ENCODE data around the gene PPRC1. TPM values are rescaled to one million over a fixed set of nuclear protein-coding genes. Genes with fewer than 3 reads are reported as not detected.

PPRC1 gene
- total RNA-seq, 2 donors from 2014 or later, result 19.8 to 24.4 TPM

GRCh38 chr10:102096449-102096848, 36.4 kb upstream of the PPRC1 start:
- intact Hi-C loops (cut with DNase I), result no loop called here
- Histone ChIP-seq H3K36me3 (no peaks in the 10 kb centered on the region), H3K4me3 (no peak overlapping the region), H3K9me3 (no peaks in the 10 kb centered on the region), H3K4me1 (replicated peaks) (no peaks in the 10 kb centered on the region), H3K27ac (no peak overlapping the region), H3K27me3 (replicated peaks; ENCODE audit: insufficient read depth) (no peaks in the 10 kb centered on the region)
- TF ChIP-seq POLR2A (IDR thresholded peaks at IDR 0.05), result no peak
- no peak for TF ChIP-seq POLR2AphosphoS5 (IDR thresholded peaks at IDR 0.05)
- TF ChIP-seq CTCF (IDR thresholded peaks at IDR 0.05), result no peak
- 95% methylated on average over 7 of the region's 7 CpGs for WGBS
- no peak for DNase-seq (ENCODE audit: low spot score)

GRCh38 chr10:102101152-102101551, 31.7 kb upstream of the PPRC1 start:
- TF ChIP-seq POLR2AphosphoS5 (IDR thresholded peaks at IDR 0.05) (no peak), POLR2A (IDR thresholded peaks at IDR 0.05) (no peak), CTCF (IDR thresholded peaks at IDR 0.05) (no peak)
- Histone ChIP-seq H3K4me3 (no peak overlapping the region), H3K27ac (no peak overlapping the region), H3K4me1 (replicated peaks) (no peaks in the 10 kb centered on the region), H3K9me3 (no peaks in the 10 kb centered on the region), H3K27me3 (replicated peaks; ENCODE audit: insufficient read depth) (no peaks in the 10 kb centered on the region), H3K36me3 (no peaks in the 10 kb centered on the region)
- 86% methylated on average over 5 of the region's 5 CpGs for WGBS
- intact Hi-C loops (cut with DNase I), result no loop called here
- no peak for DNase-seq (ENCODE audit: low spot score)

GRCh38 chr10:102102421-102102820, 30.4 kb upstream of the PPRC1 start:
- intact Hi-C loops (cut with DNase I), result no loop called here
- H3K4me3 ChIP-seq, result no peak overlapping the region
- no peak overlapping the region for H3K27ac ChIP-seq
- no peaks in the 10 kb centered on the region for H3K9me3 ChIP-seq
- no peaks in the 10 kb centered on the region for H3K36me3 ChIP-seq
- no peaks in the 10 kb centered on the region for H3K27me3 ChIP-seq (replicated peaks; ENCODE audit: insufficient read depth)
- 75% methylated on average over 1 of the region's 1 CpG for WGBS
- H3K4me1 ChIP-seq (replicated peaks), result no peaks in the 10 kb centered on the region
- no peak for TF ChIP-seq CTCF (IDR thresholded peaks at IDR 0.05)
- TF ChIP-seq POLR2AphosphoS5 (IDR thresholded peaks at IDR 0.05), result no peak
- no peak for TF ChIP-seq POLR2A (IDR thresholded peaks at IDR 0.05)
- no peak for DNase-seq (ENCODE audit: low spot score)

GRCh38 chr10:102106998-102107397, 25.8 kb upstream of the PPRC1 start:
- intact Hi-C loops (cut with DNase I), result no loop called here
- TF ChIP-seq CTCF (IDR thresholded peaks at IDR 0.05), result no peak
- TF ChIP-seq POLR2AphosphoS5 (IDR thresholded peaks at IDR 0.05), result no peak
- no peak for TF ChIP-seq POLR2A (IDR thresholded peaks at IDR 0.05)
- H3K27ac ChIP-seq, result no peak overlapping the region
- H3K9me3 ChIP-seq, result no peaks in the 10 kb centered on the region
- H3K4me3 ChIP-seq, result no peak overlapping the region
- H3K27me3 ChIP-seq (replicated peaks; ENCODE audit: insufficient read depth), result no peaks in the 10 kb centered on the region
- WGBS, result 91% methylated on average over 2 of the region's 2 CpGs
- H3K4me1 ChIP-seq (replicated peaks), result no peaks in the 10 kb centered on the region
- no peak for DNase-seq (ENCODE audit: low spot score)
- peaks cover 7 to 37% of the 10 kb centered on the region in 2 donors for H3K36me3 ChIP-seq

Measured in prostate gland (tissue), 2 donors.